DND-41 (cell line): ENCODE measurements around the gene GRK3.

Source experiments
- ATAC-seq: fragments of 200-7000 bp; cut with Tn5 transposase; 3 replicates; pipeline ENCODE4 v1.9.1; 2021; ENCODE audit warnings: low read depth; ENCODE audit not compliant: insufficient read depth
- DNase-seq: peaks from one replicate; pipeline ENCODE4 v3.0.0-alpha.2; 2020
- H2AFZ ChIP-seq: 2 replicates; pipeline ENCODE4 v1.6.0; 2012; ENCODE audit warnings: low read depth, low read length
- H3K27ac ChIP-seq: 2 replicates; pipeline ENCODE4 v1.5.1; 2012; ENCODE audit warnings: low read length, inconsistent platforms
- H3K27me3 ChIP-seq: fragments of 200-600 bp; sonication (generic); 2 replicates; pipeline ENCODE4 v1.6.0; 2012; ENCODE audit warnings: low read length, mild to moderate bottlenecking, inconsistent platforms; ENCODE audit not compliant: insufficient read depth, poor library complexity
- H3K36me3 ChIP-seq: 2 replicates; pipeline ENCODE4 v1.5.1; 2012; ENCODE audit warnings: low read length, inconsistent platforms; ENCODE audit not compliant: insufficient read depth
- H3K4me1 ChIP-seq: 2 replicates; pipeline ENCODE4 v1.5.1; 2012; ENCODE audit warnings: mild to moderate bottlenecking, low read length; ENCODE audit not compliant: insufficient read depth
- H3K4me2 ChIP-seq: 2 replicates; pipeline ENCODE4 v1.6.0; 2012; ENCODE audit warnings: mild to moderate bottlenecking, moderate library complexity, low read length, inconsistent platforms; ENCODE audit not compliant: insufficient read depth
- H3K4me3 ChIP-seq, 2 experiments: fragments of 200-600 bp in 1 of 2; shearing (Covaris generic) in 1 of 2; 2 replicates each; pipeline ENCODE4 v1.5.1; 2012 to 2016; ENCODE audit warnings: inconsistent platforms in 2 of 2, low read length in 2 of 2, mild to moderate bottlenecking in 2 of 2, low read depth in 1 of 2, moderate library complexity in 1 of 2
- H3K79me2 ChIP-seq: 2 replicates; pipeline ENCODE4 v1.6.0; 2012; ENCODE audit warnings: low read length, inconsistent platforms; ENCODE audit not compliant: insufficient read depth
- H3K9ac ChIP-seq: 2 replicates; pipeline ENCODE4 v1.6.0; 2012; ENCODE audit warnings: low read depth, mild to moderate bottlenecking, inconsistent platforms, low read length, moderate library complexity
- H3K9me3 ChIP-seq: 2 replicates; pipeline ENCODE4 v1.5.1; 2012; ENCODE audit warnings: low read length, moderate library complexity, mild to moderate bottlenecking, inconsistent platforms; ENCODE audit not compliant: insufficient read depth, severe bottlenecking
- H4K20me1 ChIP-seq: 2 replicates; pipeline ENCODE4 v1.6.0; 2012; ENCODE audit warnings: low read length; ENCODE audit not compliant: insufficient read depth
- CTCF ChIP-seq: IDR thresholded peaks from 2 replicates; pipeline ENCODE4 v1.5.1; 2012; ENCODE audit warnings: borderline replicate concordance, low read length, moderate library complexity, mild to moderate bottlenecking; ENCODE audit not compliant: poor library complexity, severe bottlenecking; ENCODE audit errors: extremely low read depth
- EZH2 ChIP-seq: IDR thresholded peaks from 3 replicates; pipeline ENCODE4 v1.6.1; 2012; ENCODE audit warnings: borderline replicate concordance, low read depth, mild to moderate bottlenecking, moderate library complexity, low read length, inconsistent platforms; ENCODE audit not compliant: severe bottlenecking

The GRK3 gene

GRCh38 chr22:25764270-25765015, 200.0 kb downstream of the GRK3 start:
- no peak overlapping the region for H3K9ac ChIP-seq
- TF ChIP-seq CTCF = no peak
- H3K4me2 ChIP-seq = no peak overlapping the region
- H3K27me3 ChIP-seq = no peaks in the 10 kb centered on the region
- no peak overlapping the region for H3K27ac ChIP-seq
- H3K4me1 ChIP-seq = no peaks in the 10 kb centered on the region
- ATAC-seq = no peak
- H3K79me2 ChIP-seq = no peaks in the 10 kb centered on the region
- H4K20me1 ChIP-seq = no peaks in the 10 kb centered on the region
- H2AFZ ChIP-seq = no peak overlapping the region
- peaks cover 22% of the 10 kb centered on the region for H3K9me3 ChIP-seq
- no peaks in the 10 kb centered on the region for H3K36me3 ChIP-seq
- no peak overlapping the region for H3K4me3 ChIP-seq
- no peak for DNase-seq

GRCh38 chr22:25765016-25765367, 200.5 kb downstream of the GRK3 start:
- Histone ChIP-seq H3K4me1 (no peaks in the 10 kb centered on the region), H3K4me3 (no peak overlapping the region), H3K36me3 (no peaks in the 10 kb centered on the region), H3K27ac (no peak overlapping the region), H3K79me2 (no peaks in the 10 kb centered on the region), H3K9ac (no peak overlapping the region), H3K9me3 (peaks cover 22% of the 10 kb centered on the region), H4K20me1 (no peaks in the 10 kb centered on the region), H3K27me3 (no peaks in the 10 kb centered on the region), H2AFZ (no peak overlapping the region), H3K4me2 (no peak overlapping the region)
- TF ChIP-seq CTCF = no peak
- TF ChIP-seq EZH2 = no peak
- DNase-seq (no peak), ATAC-seq (no peak)

- no peak for DNase-seq
- ATAC-seq = no peak
- Histone ChIP-seq H3K4me2 (no peak overlapping the region), H3K27me3 (no peaks in the 10 kb centered on the region), H3K4me1 (no peaks in the 10 kb centered on the region), H3K4me3 (no peak overlapping the region), H3K27ac (no peak overlapping the region), H3K9ac (no peak overlapping the region), H3K36me3 (no peaks in the 10 kb centered on the region), H3K79me2 (no peaks in the 10 kb centered on the region), H3K9me3 (peaks cover 22% of the 10 kb centered on the region), H2AFZ (no peak overlapping the region), H4K20me1 (no peaks in the 10 kb centered on the region)
- no peak for TF ChIP-seq EZH2
- no peak for TF ChIP-seq CTCF
These were observed 201.3 kb downstream of the GRK3 start for GRCh38 chr22:25765801-25766200.
